ENCODE measurements around the gene IFNA2.
"Not testable (repeated sequence)": the region's sequence is repeated elsewhere in the genome, so short reads cannot be mapped to it uniquely, and the experiment has no call there.

Gene IFNA2

GRCh38 chr9:21395778-21396717 lies 10.8 kb upstream of the IFNA2 start:
- DNase-seq: no peak
- in situ Hi-C loops (cut with HindIII; ENCODE audit: low pct_ligation_motif_present, low pct_unique_long_range_greater_than_20kb, low sequenced_read_pairs): no loop called here

DNA sequence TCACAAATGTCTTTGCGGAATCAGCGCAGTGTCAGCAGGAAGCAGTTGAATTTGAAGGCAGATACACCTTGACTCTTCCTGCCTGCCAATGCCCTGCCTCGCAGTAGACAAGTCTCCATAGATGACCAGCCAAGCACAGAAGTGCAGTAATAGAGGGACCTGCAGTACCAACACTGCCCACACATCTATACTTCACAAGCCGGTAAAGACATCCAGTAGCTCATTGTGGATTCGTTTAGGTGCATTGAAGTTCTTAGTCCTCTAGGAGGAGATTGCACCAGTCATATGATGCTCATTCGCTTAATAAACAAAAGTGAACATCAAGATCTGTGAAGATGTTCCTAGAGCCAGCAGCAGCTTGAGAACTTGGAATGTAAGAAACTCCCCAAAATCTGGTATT lies 7.1 kb upstream of the IFNA2 start:
- in situ Hi-C loops (cut with HindIII; ENCODE audit: low pct_ligation_motif_present, low pct_unique_long_range_greater_than_20kb, low sequenced_read_pairs): no loop called here
- no peak for DNase-seq

GRCh38 chr9:21383627-21384026 lies 1.6 kb downstream of the IFNA2 start:
- DNase-seq: no peak
- in situ Hi-C loops (cut with HindIII; ENCODE audit: low pct_ligation_motif_present, low pct_unique_long_range_greater_than_20kb, low sequenced_read_pairs): no loop called here

- DNase-seq: no peak
- in situ Hi-C loops (cut with HindIII; ENCODE audit: low pct_ligation_motif_present, low pct_unique_long_range_greater_than_20kb, low sequenced_read_pairs): no loop called here
These were observed 3.5 kb downstream of the IFNA2 start for GRCh38 chr9:21381448-21382339.

- DNase-seq; in situ Hi-C loops (cut with HindIII; ENCODE audit: low pct_ligation_motif_present, low pct_unique_long_range_greater_than_20kb, low sequenced_read_pairs): not testable (repeated sequence)
These were observed 13.7 kb downstream of the IFNA2 start for GRCh38 chr9:21371467-21371866.

GRCh38 chr9:21367957-21368356 lies 17.2 kb downstream of the IFNA2 start, which contains the start of gene IFNA13:
Gene IFNA13, minus strand, starts transcription at chr9:21368057. Its CDS starts 47 bp downstream, at chr9:21368010.
- in situ Hi-C loops (cut with HindIII; ENCODE audit: low pct_ligation_motif_present, low pct_unique_long_range_greater_than_20kb, low sequenced_read_pairs): no loop called here
- DNase-seq: no peak

- DNase-seq; in situ Hi-C loops (cut with HindIII; ENCODE audit: low pct_ligation_motif_present, low pct_unique_long_range_greater_than_20kb, low sequenced_read_pairs): not testable (repeated sequence)
These were observed 18.0 kb downstream of the IFNA2 start for GRCh38 chr9:21367169-21367568.

DNA sequence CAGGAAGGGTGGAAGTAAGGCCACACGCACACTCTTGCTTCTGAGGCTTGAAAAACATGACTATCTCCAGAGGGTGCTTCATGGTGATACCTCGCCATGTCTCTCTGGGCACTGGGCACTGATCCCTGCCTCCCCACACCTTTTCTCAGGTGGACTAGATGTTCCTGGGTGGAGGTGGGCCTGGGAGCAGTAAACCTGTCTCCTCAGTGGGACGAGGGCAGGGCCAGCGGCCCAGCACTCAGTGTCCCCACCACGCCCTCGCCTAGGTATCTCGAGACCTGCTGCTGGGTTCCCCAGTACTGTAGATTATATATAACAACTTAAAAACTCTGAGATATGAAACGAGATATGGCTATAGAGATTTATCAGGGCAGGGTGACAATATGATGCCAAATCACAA lies 22.9 kb downstream of the IFNA2 start:
- in situ Hi-C loops (cut with HindIII; ENCODE audit: low pct_ligation_motif_present, low pct_unique_long_range_greater_than_20kb, low sequenced_read_pairs): no loop called here
- DNase-seq: no peak

- in situ Hi-C loops (cut with HindIII; ENCODE audit: low pct_ligation_motif_present, low pct_unique_long_range_greater_than_20kb, low sequenced_read_pairs): no loop called here
These were observed 27.4 kb downstream of the IFNA2 start for GRCh38 chr9:21357479-21358460.

DNA sequence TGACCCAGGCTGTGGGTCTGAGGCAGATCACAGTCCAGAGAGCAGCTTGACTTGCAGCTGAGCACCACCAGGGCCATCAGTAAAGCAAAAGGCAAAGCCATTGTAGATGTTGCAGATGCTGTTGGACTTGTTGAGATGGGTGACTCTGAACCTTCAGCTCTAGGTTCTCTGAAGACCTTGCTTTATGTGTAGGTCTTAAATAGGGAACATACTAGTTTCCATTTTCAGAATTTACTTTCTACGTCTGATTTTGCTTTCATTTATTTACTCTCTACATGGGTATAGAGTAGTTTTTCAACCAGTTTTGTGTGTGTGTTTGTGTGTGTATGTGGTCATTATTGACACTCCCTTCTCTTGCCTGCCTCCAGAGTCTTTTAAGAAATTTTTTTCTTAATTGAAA lies 34.4 kb downstream of the IFNA2 start, which contains the start of gene IFNA6:
Gene IFNA6, minus strand, starts transcription at position 101 of the 400 bp plus-strand sequence. Its CDS starts 0 bp downstream, at position 101.
- DNase-seq: no peak

More at GRCh38 chr9:21357479-21358460, 27.4 kb downstream of the IFNA2 start:
- DNase-seq: no peak

DNA sequence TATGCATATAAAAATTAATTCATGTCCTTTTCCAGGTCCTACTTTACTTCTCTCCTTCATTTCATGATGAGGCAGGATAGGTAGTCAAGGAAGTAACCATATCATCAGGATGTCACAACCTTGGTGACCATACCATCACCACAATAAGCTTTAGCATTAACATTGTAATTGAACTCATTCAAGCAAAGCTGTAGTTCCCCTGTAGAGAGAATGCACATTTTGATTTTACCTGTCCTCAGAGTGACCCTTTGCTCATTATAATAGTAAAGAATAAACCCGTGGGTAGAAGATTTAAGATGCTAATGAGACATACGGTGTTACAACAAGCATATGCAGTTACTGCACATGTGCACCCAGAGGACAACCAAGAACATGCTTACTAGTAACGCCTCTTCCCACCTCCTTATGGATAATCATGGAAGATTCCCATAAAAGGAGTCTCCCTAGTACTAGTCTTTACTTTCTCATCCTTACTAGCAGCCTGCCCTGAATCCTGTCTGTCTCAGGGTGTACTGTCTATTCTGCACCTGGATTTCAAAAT lies 36.7 kb downstream of the IFNA2 start:
- in situ Hi-C loops (cut with HindIII; ENCODE audit: low pct_ligation_motif_present, low pct_unique_long_range_greater_than_20kb, low sequenced_read_pairs): no loop called here
- no peak for DNase-seq

More for the DNA sequence above, 34.4 kb downstream of the IFNA2 start, which contains the start of gene IFNA6:
- in situ Hi-C loops (cut with HindIII; ENCODE audit: low pct_ligation_motif_present, low pct_unique_long_range_greater_than_20kb, low sequenced_read_pairs): no loop called here

- in situ Hi-C loops (cut with HindIII; ENCODE audit: low pct_ligation_motif_present, low pct_unique_long_range_greater_than_20kb, low sequenced_read_pairs): no loop called here
These were observed 44.5 kb downstream of the IFNA2 start for GRCh38 chr9:21340735-21341134.

DNA sequence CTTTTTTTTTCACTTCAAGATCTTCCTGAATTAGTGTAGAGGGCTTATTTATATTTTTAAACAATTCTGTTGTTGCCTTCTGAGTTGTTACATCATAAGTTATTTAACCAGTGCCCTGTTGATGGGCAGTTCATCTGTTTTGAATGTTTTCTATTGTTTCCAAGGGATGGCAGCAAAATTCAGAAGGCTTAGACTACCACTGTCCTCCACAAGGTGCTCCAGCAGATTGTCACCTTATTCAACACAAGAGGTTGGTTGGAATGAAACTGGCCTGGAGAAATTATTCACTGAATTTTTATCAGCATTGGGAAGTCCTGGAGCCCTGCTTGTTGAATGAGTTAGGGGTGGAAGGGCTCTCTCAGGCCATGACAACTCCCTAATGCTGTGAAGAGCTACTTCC lies 48.7 kb downstream of the IFNA2 start:
- no peak for DNase-seq
- in situ Hi-C loops (cut with HindIII; ENCODE audit: low pct_ligation_motif_present, low pct_unique_long_range_greater_than_20kb, low sequenced_read_pairs): no loop called here

More at GRCh38 chr9:21340735-21341134, 44.5 kb downstream of the IFNA2 start:
- no peak for DNase-seq

DNA sequence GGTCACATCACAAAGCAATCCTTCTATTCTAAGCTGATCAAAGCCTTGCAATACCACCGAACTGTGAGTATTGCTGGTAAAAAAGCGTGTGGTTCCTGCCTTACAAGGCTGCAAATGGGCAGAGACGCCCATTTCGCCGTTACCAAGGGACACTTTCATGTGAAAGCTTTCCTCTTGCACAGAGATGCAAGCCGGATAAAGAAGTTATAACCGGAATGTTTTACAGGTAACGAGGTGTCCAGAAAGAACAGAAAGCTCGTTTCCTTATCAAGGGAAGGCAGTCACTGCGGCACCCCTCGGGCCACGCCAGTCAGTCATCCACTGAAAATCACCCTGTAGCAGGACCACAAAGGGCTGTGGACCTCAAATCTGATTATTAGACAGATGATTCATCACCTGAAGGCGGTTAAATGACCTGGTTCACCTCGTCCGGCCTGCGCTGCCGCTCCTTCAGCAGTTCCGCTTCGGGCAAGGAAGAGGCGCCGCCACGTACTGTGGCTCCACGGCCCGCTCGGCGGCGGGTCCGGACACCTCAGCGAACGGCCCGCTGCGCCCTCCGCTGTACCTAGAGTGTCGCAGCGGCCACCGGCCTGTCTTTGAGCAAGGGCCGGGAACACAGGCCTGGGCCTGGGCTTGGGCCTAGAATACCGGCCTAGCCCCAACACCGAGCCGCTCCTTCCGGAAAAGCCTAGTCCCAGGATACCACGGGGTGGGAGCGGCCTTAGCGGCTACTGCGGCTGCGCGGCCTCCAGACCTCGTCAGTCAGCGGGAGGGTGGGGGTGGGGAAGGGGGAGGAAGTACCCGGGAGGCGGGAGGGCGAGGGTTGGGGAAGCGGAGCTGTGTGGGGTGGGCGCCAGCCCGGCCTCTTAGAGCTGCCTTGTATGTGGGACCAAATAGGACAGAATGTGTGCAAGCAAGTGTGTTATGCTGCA lies 50.2 kb downstream of the IFNA2 start, which contains the start of gene KLHL9:
Gene KLHL9, minus strand, starts transcription at position 704 of the 932 bp plus-strand sequence. Its CDS starts 545 bp downstream, at position 159.
- no peak for DNase-seq

More for the DNA sequence above, 50.2 kb downstream of the IFNA2 start, which contains the start of gene KLHL9:
- in situ Hi-C loops (cut with HindIII; ENCODE audit: low pct_ligation_motif_present, low pct_unique_long_range_greater_than_20kb, low sequenced_read_pairs): no loop called here

Data from ACHN (cell line).